Activated T-cell treated with anti-CD3 and anti-CD28 coated beads, Interleukin-2, amount 50 U/mL, for 72 hours (primary cell): ENCODE measurements around the gene ELF4. TPM values are rescaled to one million over a fixed set of nuclear protein-coding genes. Genes with fewer than 3 reads are reported as not detected.
A peak's percentile ranks its signal among the peaks of the same experiment; 100 is the strongest.

ENCODE experiments used
- ATAC-seq, 2 donors: fragments of 150-1000 bp; cut with Tn5 transposase; replicated peaks in 1 of 2; 2 replicates each; pipeline ENCODE4 v1.10.0; 2021; ENCODE audit warnings: moderate library complexity in 2 of 2, mild to moderate bottlenecking in 1 of 2
- DNase-seq, 2 donors: peaks; one replicate each; pipeline ENCODE4 v3.0.0; 2021 to 2022; ENCODE audit warnings: mixed read lengths in 1 of 2
- H3K27ac Mint-ChIP-seq: one replicate; pipeline ENCODE4 v1.8.0; 2022; ENCODE audit warnings: mild to moderate bottlenecking, moderate library complexity, mixed read lengths
- H3K27me3 Mint-ChIP-seq: one replicate; pipeline ENCODE4 v1.8.0; 2022; ENCODE audit warnings: low read depth, mixed read lengths
- H3K36me3 Mint-ChIP-seq, 2 donors: one replicate each; pipeline ENCODE4 v1.8.0; 2022; ENCODE audit warnings: mixed read lengths in 2 of 2, mild to moderate bottlenecking in 1 of 2; ENCODE audit not compliant: insufficient read depth in 2 of 2
- H3K4me1 Mint-ChIP-seq: one replicate; pipeline ENCODE4 v1.8.0; 2022; ENCODE audit warnings: low read depth, mixed read lengths
- H3K4me3 Mint-ChIP-seq, 2 donors: one replicate each; pipeline ENCODE4 v1.8.0; 2022; ENCODE audit warnings: mild to moderate bottlenecking in 2 of 2, mixed read lengths in 2 of 2, moderate library complexity in 2 of 2
- H3K9me3 Mint-ChIP-seq, 2 donors: one replicate each; pipeline ENCODE4 v1.8.0; 2022; ENCODE audit warnings: mixed read lengths in 2 of 2
- total RNA-seq, 2 donors: library from RNA; stranded (reverse); gene quantifications; one replicate each; pipeline ENCODE4 v1.2.3, GENCODE V29; 2022

The ELF4 gene
- total RNA-seq, 2 donors from 2014 or later = 37.9 to 41.0 TPM

DNA sequence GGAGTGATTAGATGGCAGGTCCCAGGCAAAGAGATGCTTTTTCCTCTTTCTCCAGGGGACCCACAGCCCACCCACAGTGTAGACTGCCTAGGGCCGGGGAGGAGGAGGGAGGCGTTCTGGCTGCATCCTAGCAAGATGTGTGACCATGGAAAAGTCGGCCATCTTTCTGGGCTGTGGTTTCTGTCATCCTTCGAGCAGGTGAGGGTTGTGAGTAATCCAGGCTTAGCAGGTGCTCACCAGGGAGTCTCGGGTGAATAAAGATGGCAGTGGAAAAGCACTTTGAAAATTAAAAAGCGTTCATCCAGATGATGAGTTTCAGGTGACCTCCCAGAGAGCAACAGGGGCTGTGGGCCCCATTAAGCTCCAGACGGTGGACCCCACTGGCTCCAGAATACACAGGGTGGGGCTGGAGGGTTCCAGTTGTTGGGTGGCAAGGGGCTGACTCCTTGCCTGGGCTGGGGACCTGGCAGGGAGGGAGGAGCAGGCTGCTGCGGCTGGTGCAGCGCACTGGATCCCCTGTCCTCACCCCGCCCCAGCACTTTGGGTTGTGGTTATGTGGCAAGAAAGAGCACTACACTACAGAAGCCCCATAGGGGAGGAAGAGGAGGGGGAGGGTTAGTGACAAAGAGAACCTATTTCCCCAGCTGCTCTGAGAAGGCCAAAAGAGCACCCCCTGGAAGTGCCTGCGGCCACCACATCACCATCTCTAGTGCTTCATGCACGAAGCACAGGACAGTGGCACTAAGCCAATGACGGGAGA is 23.7 kb downstream of the ELF4 start:
- Mint-ChIP-seq H3K4me3 (peak overlapping the region; percentile 83 to 87), H3K4me1 (peaks cover 86% of the 10 kb centered on the region), H3K36me3 (peaks cover 0 to 1% of the 10 kb centered on the region in 2 donors), H3K27ac (peak overlapping the region; percentile 85), H3K9me3 (no peaks in the 10 kb centered on the region), H3K27me3 (peaks cover 2% of the 10 kb centered on the region)
- DNase-seq (peak; percentile 71 to 76), ATAC-seq (peak; percentile 58 to 63)

DNA sequence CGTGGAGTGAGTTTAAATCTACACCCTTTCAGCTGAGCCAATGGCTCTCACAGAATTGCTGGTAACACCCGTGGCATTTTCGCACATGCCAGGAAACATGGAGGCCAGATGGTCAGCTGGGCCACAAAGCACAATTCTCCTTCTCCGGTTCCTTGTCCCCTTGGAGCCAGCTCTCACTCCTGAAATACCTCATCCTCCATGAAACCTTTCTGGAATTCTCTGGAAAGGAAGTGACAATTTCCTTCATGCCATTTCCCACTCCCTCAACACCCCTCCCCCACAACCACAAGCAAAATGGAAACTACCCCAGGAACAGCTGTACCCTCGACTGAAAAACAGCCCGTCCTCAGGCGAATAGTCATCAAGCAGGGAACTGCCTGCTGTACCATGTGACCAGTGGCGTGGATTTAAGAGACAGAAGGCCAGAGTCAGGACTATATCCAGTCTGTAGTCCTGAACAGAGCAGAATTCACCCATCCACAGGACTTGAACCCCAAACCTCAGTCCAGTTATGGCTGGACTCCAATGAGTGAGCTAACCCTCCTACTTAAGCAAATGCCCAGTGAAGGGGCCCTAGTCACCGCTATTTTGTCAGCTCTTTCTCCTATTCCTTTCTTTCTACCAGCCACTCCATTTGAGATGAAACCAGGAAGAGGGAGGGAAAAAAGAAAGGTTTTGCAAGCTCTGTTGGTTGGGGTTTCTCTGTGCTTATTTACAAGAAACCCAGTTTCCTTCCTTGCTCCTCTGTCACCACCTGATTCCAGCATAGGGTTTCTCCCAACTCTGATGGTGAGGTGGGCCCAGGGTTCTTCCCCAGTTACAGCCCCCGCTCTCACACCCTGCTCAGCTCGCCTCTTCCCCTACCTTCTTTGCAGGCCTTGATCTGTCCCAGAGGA is 24.5 kb downstream of the ELF4 start:
- no peak for DNase-seq
- Mint-ChIP-seq H3K36me3 (peaks cover 0 to 1% of the 10 kb centered on the region in 2 donors), H3K27ac (peak overlapping the region; percentile 85), H3K4me1 (peaks cover 90% of the 10 kb centered on the region), H3K4me3 (peak overlapping the region; percentile 83 to 87), H3K27me3 (peaks cover 7% of the 10 kb centered on the region), H3K9me3 (no peaks in the 10 kb centered on the region)
- no peak for ATAC-seq

DNA sequence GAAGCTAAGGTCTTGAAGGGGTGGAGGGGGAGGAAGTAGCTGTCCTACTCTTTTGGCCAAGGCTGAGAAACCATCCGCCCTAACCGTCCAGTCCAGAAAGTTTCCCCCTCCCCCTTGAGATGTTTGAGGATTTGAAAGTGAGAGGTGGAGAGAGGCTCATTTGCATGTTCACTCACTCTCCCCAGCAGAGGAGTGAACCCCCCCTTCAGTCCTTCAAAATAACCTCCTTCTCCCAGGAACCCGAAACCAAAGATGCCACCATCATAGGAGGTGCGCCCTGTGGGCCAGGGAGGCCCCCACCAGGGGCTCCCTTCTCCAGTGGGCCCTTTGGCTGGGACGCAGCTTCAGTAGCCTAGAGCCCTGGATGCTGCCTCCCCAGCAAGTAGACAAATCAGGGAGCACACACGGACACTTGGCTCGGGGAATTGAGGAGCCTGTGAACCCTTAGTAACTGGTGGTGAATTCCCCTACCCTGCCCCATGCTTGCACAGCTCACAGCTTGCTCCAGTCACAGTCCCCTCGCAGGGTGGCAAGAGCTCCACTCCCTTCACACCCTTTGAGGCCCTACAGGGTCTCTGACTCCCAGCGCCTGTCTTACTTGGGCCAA is 25.6 kb downstream of the ELF4 start:
- ATAC-seq = peak in 1 of 2 donors; percentile 7

DNA sequence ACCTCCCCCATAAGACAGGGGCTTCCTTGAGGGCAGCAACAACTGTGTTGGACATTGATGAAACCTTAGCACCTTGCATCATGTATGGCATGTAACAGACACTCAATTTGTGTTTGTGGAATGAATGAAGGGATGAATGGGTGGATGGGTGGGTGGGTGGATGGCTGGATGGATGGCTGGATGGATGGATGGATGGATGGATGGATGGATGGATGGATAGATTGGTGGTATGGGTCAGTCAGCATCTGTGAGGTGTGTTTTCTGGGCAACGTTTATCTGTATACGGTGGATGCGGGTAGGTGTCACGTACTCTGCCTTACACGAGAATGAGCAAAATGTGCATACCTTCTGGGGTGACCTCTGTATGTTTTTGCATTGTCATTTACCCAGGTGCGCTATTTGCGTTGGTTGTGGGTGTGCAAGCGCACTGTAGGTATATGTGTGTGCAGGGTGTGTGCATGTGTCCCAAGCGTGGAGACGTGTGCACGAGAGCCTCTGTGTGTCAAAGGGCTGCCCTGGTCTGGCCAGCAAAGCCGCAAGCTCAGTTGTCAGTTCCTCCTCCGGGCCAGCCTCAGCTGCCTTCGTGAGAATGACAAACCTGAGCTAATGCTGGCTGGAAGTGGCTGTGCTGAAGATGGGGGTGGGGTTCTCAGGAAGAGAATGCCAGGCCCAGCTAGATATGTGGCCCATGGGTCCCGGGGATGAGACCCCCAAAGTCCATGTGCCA is 26.5 kb downstream of the ELF4 start:
- Mint-ChIP-seq H3K4me3 (peak overlapping the region; percentile 83 to 87), H3K36me3 (peaks cover 0 to 2% of the 10 kb centered on the region in 2 donors), H3K27me3 (peaks cover 10% of the 10 kb centered on the region), H3K27ac (peak overlapping the region; percentile 70), H3K9me3 (no peaks in the 10 kb centered on the region), H3K4me1 (peaks cover 82% of the 10 kb centered on the region)
- DNase-seq = no peak
- no peak for ATAC-seq

More for the DNA sequence above, 25.6 kb downstream of the ELF4 start:
- Mint-ChIP-seq H3K4me1 (peaks cover 86% of the 10 kb centered on the region), H3K4me3 (peak overlapping the region; percentile 83 to 87), H3K9me3 (no peaks in the 10 kb centered on the region), H3K36me3 (peaks cover 0 to 1% of the 10 kb centered on the region in 2 donors), H3K27me3 (peaks cover 7% of the 10 kb centered on the region), H3K27ac (peak overlapping the region; percentile 70)
- DNase-seq = no peak

DNA sequence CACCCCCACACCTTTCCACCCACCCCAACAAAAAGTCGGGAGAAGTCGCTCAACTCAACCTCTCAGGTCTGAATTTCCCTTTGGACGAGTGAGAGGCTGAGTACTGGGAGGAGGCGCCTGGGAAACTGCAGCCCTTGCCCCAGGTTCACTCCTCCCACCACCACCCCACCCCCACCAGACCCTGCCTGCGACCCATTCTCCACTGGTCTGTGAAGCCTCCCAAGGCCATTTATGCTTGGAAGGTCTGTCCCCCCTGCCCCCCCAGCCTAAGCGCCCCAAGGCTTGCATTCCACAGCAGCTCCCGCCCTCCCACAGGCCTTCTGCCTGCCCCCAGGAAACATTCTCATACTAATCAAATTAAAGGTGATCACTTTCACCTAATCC is 27.2 kb downstream of the ELF4 start:
- DNase-seq = no peak
- Mint-ChIP-seq H3K36me3 (peaks cover 0 to 3% of the 10 kb centered on the region in 2 donors), H3K9me3 (no peaks in the 10 kb centered on the region), H3K27ac (peak overlapping the region; percentile 70), H3K4me1 (peaks cover 75% of the 10 kb centered on the region), H3K27me3 (peaks cover 13% of the 10 kb centered on the region), H3K4me3 (peak overlapping the region; percentile 83 to 87)
- ATAC-seq = no peak

DNA sequence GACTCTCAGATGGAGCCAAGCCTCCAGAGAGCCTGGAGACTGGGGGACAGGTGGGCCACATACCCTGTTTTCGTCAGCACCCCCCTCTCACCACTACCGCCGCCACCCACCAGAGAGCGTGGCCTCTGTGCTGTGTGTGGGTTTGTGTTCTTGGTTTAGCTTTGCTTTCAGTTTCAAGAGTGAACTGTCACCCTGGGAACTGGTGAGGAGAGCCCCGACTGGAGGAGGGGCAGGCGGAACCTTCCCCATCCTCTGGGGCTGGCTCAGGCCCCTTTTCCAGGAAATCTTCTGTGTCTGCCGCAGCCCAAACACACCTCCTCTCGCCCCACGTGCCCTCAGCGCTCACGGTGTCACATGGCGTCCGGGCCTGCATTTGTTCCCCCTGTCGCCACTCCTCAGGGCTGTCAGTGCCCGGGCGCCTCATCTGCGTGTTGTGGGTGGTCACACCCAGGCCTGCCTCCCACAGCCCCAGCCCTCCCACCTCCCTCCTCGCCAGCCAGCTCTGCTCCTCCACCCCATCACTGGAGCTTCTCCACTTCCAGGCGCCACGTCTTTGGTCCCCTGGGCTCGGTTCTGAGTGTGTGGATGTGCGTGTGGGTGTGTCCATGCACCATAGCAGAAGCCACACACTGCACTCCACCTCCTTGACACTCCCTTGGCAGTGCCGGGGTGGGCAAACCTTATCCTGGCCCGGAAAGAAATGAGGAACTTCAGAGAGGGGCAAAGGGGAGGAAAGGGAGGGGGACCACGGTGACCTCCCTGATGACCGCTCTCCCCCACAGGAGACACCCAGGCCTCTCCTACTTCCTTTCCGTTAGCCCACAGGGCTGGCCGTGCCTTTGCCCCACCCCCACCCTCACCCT is 27.8 kb downstream of the ELF4 start:
- DNase-seq = peak; percentile 79 to 83
- Mint-ChIP-seq H3K27me3 (peaks cover 13% of the 10 kb centered on the region), H3K27ac (peak overlapping the region; percentile 82)

DNA sequence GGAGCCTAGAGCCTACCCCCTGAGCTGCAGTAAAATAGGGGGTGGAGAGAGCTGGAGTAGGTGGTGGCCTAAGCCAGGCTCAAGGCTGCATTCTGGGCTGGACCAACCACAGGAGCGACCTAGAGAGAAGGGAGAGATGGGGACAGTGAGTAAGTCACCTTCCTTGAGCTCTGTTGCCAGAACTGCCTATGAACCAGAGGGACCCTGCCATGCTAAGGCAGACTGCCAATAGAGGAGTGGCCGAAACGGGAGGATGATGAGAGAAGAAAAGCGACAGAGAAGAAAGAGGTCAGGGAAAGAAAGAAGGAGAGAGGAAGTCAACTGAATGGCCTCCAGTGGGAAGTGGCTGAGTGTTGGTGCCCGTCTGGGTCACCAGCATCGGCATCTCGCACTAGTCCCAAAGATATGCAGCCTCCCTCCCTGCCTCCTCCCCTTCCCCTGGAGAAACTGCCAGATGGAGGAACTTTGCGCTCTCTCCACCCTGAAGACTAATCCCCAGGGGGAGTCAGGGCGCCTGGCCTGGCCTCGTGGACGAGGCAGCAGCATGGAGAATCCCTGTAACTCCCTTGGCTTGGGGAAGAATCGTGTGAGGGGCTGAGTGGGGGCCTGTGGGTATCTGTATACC is 28.8 kb downstream of the ELF4 start:
- Mint-ChIP-seq H3K4me3 (peak overlapping the region; percentile 69 to 83), H3K4me1 (peaks cover 61% of the 10 kb centered on the region), H3K36me3 (peaks cover 0 to 2% of the 10 kb centered on the region in 2 donors), H3K27me3 (peaks cover 13% of the 10 kb centered on the region), H3K9me3 (no peaks in the 10 kb centered on the region), H3K27ac (peak overlapping the region; percentile 82)
- no peak for DNase-seq
- ATAC-seq = no peak

More for the DNA sequence above, 27.8 kb downstream of the ELF4 start:
- H3K4me3 Mint-ChIP-seq = peak overlapping the region; percentile 69 to 83
- ATAC-seq = peak; percentile 81 to 84
- H3K9me3 Mint-ChIP-seq = no peaks in the 10 kb centered on the region
- H3K4me1 Mint-ChIP-seq = peaks cover 68% of the 10 kb centered on the region
- peaks cover 0 to 2% of the 10 kb centered on the region in 2 donors for H3K36me3 Mint-ChIP-seq

DNA sequence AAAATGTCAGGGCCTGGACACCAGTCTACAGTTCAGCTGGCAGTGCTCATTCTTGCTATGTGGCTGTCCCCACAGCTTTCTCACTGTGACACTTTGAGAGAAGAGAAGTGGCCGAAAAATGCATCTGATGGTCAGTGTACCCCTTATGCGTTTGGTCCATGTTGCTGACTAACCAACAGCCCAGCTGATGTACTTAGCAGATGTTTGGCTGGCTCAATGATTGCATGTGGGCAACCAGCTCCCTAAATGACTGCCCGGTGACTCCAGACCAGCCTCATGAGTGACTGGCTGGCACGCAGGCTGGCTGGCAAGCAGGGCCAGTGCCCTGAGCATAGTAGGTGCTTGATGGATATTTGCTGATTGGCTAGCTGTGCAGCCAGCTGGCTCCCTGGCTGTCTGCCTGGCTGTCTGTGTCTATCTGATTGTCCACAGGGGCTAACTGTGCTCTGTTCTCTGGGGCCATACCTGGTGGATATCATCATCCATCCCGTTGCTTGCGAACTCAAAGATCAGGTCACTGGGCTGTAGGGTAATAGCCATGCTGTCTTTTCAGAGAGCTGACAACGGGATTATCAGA is 29.4 kb downstream of the ELF4 start:
- ATAC-seq (no peak), DNase-seq (no peak)
- Mint-ChIP-seq H3K36me3 (peaks cover 0 to 2% of the 10 kb centered on the region in 2 donors), H3K9me3 (no peaks in the 10 kb centered on the region), H3K27me3 (peaks cover 13% of the 10 kb centered on the region), H3K4me1 (peaks cover 55% of the 10 kb centered on the region), H3K27ac (peak overlapping the region; percentile 62), H3K4me3 (peak overlapping the region in 1 of 2 donors; percentile 63)

DNA sequence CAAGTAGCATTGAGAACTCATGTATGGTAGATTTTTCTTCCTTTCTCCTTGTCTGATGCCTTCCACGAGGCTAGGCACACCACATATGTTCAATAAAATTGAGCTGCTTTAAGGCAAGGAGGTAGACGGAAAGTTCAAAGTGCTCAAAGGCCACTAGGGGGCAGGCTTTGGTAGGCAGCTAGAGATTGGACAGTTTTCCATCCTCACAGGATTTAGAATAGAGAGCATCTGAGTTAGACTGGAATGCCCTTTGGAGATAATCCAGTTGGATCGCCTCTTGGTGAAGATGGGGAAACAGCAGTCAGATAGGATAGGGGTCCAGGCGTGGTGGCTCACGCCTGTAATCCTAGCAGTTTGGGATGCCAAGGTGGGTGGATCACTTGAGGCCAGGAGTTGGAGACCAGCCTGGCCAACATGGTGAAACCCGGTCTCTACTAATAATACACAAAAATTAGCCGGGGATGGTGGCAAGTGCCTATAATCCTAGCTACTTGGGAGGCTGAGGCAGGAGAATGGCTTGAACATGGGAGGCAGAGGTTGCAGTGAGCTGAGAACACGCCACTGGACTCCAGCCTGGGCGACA is 30.4 kb downstream of the ELF4 start:
- Mint-ChIP-seq H3K4me1 (peaks cover 45% of the 10 kb centered on the region), H3K36me3 (peaks cover 0 to 2% of the 10 kb centered on the region in 2 donors), H3K4me3 (no peak overlapping the region), H3K27me3 (peaks cover 13% of the 10 kb centered on the region), H3K27ac (peak overlapping the region; percentile 37), H3K9me3 (no peaks in the 10 kb centered on the region)
- DNase-seq = peak; percentile 57 to 58
- ATAC-seq = no peak

DNA sequence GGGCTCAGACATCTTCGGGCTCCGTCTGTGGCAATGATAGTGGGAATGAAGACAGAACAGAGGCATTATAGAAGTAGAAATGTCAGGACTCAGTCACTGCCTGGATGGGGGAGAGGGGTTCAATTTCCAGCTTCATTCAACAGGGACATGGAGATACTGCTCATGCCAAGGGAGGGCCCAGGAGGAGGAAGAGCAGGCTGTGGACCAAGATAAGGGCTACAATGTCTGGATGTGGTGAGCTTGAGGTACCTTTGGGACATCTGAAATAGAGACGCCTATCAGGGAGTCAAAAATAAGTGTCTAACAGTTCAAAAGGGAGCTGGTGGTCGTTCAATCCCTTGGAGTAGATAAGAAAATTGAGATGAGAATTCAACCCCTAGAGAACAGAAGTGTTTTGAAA is 34.5 kb downstream of the ELF4 start:
- no peak for ATAC-seq
- Mint-ChIP-seq H3K9me3 (no peaks in the 10 kb centered on the region), H3K27ac (no peak overlapping the region), H3K27me3 (peaks cover 7% of the 10 kb centered on the region), H3K4me1 (peaks cover 9% of the 10 kb centered on the region), H3K4me3 (no peak overlapping the region), H3K36me3 (peaks cover 0 to 2% of the 10 kb centered on the region in 2 donors)
- no peak for DNase-seq

DNA sequence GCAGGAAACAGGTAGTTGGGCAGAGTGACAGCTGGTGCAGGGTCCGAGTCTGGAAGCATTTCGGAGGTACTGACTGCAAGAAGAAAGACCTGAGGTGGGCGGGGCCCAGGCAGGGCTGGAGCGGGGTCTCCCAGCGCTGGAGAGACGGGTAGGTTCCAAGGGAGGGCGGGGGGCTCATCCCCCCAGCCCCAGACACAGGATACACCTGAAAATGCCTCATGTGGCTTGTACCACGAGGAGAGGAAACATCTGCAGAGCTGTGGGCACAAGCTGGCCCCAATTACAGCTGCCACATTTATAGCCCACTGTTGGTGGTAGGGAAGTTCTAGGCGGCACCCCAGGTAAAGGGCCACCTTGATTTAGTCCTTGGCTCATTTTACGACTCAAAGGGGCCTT is 38.0 kb downstream of the ELF4 start:
- DNase-seq (no peak), ATAC-seq (no peak)
- Mint-ChIP-seq H3K27me3 (no peaks in the 10 kb centered on the region), H3K9me3 (no peaks in the 10 kb centered on the region), H3K36me3 (peaks cover 1 to 3% of the 10 kb centered on the region in 2 donors), H3K4me3 (no peak overlapping the region), H3K4me1 (no peaks in the 10 kb centered on the region), H3K27ac (no peak overlapping the region)
